ENCODE results near the gene PITX3. TPM values are rescaled to one million over a fixed set of nuclear protein-coding genes. Genes with fewer than 3 reads are reported as not detected.

The PITX3 gene
- total RNA-seq, 1 donor: not detected

DNA sequence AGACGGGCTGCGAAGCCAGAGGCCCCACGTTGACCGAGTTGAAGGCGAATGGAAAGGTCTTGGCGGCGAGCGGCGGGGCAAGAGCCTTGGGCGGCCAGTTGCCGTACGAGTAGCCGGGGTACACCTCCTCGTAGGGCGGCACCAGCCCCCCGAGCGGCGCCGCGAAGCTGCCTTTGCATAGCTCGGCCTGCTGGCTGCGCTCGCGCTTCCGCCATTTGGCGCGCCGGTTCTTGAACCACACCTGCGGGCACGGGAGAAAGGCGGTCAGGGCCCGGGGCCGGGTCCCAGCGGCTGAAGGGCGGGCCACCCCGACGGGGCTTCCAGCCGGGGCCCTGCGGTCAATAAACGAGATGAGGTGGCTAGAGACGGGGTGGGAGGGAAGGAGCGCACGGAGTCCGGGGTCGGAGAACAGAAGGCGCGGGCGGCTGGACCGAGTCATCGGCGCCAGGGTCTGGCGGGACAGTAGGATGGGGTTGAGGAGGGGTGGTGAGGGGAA is 10.4 kb downstream of the PITX3 start:
- no peak for DNase-seq (ENCODE audit: low read depth)
- peak overlapping the region; percentile 42 for H3K4me3 ChIP-seq (ENCODE audit: low read depth, low read length)

DNA sequence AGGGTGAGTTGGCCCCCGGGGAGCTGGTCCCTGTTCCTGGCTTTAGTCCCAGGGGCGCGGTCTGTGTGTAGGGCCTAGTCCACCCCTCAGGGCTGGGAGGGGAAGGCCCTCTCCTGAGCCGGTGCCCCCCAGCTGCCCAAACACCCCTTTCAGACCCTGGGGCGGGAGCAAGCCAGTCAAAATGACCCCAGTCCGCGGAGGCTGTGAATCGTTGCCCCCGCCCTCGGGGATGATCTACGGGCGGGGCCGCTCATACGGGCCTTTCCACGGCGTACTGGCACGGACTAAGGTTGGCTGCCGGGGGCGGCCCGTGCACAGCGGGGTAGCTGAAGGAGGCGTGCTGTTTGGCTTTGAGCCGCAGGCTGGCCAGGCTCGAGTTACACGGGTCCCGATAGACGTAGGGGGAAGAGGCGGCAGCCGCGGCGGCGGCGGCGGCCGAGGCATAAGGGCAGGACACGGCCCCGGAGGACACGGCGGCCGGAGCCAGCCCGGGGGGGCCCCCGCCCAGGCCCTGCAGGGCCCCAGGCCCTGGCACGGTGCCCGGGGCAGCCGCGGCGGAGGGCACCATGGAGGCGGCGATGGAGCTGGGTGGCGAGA is 10.9 kb downstream of the PITX3 start:
- no peak for TF ChIP-seq CTCF (IDR thresholded peaks at IDR 0.05; ENCODE audit: insufficient read depth, low read length)
- H3K4me3 ChIP-seq (ENCODE audit: low read depth, low read length): peak overlapping the region; percentile 42
- DNase-seq (ENCODE audit: low read depth): peak; percentile 50

More for the DNA sequence above, 10.4 kb downstream of the PITX3 start:
- peak; percentile 22 for TF ChIP-seq CTCF (IDR thresholded peaks at IDR 0.05; ENCODE audit: insufficient read depth, low read length)

- peak; percentile 94 for TF ChIP-seq CTCF (IDR thresholded peaks at IDR 0.05; ENCODE audit: insufficient read depth, low read length)
- peak; percentile 76 for DNase-seq (ENCODE audit: low read depth)
- peak overlapping the region; percentile 52 for H3K4me3 ChIP-seq (ENCODE audit: low read depth, low read length)
These were observed 11.5 kb downstream of the PITX3 start for GRCh38 chr10:102229810-102230263.

GRCh38 chr10:102227050-102227449 is 14.3 kb downstream of the PITX3 start:
- peak; percentile 86 for DNase-seq (ENCODE audit: low read depth)

DNA sequence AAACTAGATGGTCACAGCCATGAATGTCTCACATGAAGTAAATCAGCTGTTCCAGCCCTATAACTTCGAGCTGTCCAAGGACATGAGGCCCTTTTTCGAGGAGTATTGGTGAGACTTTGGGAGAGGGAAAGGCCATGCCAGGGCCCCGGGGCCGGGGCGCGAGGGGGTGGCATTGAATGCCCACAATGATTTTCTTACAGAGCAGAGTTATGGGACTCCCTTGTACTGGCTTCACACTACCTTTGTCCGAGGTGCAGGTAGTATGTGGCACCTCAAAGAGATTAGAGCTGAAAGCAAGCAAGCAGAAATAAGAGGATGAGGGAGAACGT is 14.8 kb downstream of the PITX3 start:
- H3K4me3 ChIP-seq (ENCODE audit: low read depth, low read length): peak overlapping the region; percentile 54
- DNase-seq (ENCODE audit: low read depth): no peak
- no peak for TF ChIP-seq CTCF (IDR thresholded peaks at IDR 0.05; ENCODE audit: insufficient read depth, low read length)

More at GRCh38 chr10:102227050-102227449, 14.3 kb downstream of the PITX3 start:
- no peak overlapping the region for H3K4me3 ChIP-seq (ENCODE audit: low read depth, low read length)
- TF ChIP-seq CTCF (IDR thresholded peaks at IDR 0.05; ENCODE audit: insufficient read depth, low read length): no peak

GRCh38 chr10:102225646-102226541 is 15.4 kb downstream of the PITX3 start, which contains the start of gene ELOVL3:
ELOVL3 (plus strand) TSS chr10:102226299; CDS start chr10:102226549, 250 bp downstream.
- H3K4me3 ChIP-seq (ENCODE audit: low read depth, low read length): peak within 1 kb of the TSS; percentile 54

More at GRCh38 chr10:102225646-102226541, 15.4 kb downstream of the PITX3 start, which contains the start of gene ELOVL3:
- DNase-seq (ENCODE audit: low read depth): peak; percentile 94
- no peak for TF ChIP-seq CTCF (IDR thresholded peaks at IDR 0.05; ENCODE audit: insufficient read depth, low read length)
